Astrocyte of the spinal cord (primary cell): ENCODE results near the gene KDM4C.

Source experiments
- DNase-seq: peaks from one replicate; pipeline ENCODE4 v3.0.0; 2011; ENCODE audit warnings: low read depth, low spot score
- H3K4me3 ChIP-seq: 2 replicates; pipeline ENCODE4 v1.5.1; 2011; ENCODE audit warnings: low read depth, mild to moderate bottlenecking, low read length, moderate library complexity
- in situ Hi-C: cut with HindIII; loops from 2 replicates; pipeline ENCODE4 v1.10.0; 2017; ENCODE audit warnings: low sequenced_read_pairs
- TF ChIP-seq, protein P1 (sequence below): IDR thresholded peaks from 2 replicates; pipeline ENCODE4 v1.5.1; 2012; ENCODE audit warnings: low read depth, mild to moderate bottlenecking, low read length, inconsistent platforms

KDM4C gene

DNA sequence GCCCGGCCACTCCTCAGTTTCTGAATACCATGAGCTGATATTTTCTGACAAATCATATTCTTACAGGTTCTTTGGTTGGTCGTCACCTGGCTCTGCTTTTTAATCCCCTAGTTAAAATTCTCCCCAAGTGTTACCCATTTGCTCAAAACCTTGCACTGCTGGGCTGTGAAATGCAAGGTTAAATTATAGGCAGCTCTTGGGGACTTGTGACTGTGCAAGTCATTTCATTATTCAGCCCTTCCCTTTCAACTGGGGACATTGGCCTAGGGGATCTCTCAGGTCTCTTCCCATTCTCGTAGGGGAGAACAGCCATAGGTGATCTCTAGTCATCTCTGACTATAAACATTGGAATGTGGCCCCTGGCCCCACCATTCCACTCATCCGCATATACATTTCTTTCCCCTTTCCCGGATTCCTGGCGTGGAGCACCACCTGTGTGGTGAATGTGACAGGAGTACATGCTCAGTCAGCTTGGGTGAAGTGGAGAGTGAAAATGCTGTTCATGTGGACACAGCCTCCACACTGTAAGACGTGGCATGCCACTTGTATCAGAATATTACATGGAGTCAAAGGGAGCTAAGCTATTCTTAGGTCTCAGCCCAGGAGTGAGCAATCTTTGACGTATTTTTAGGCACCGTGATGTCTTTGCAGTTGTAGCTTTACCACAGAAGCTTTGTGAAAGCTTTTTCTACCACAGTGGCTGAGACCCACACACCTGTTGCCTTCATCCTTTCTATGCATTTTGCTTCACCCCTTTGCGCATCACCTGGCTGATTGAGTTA, 386.7 kb downstream of the KDM4C start:
- TF ChIP-seq, protein P1, sequence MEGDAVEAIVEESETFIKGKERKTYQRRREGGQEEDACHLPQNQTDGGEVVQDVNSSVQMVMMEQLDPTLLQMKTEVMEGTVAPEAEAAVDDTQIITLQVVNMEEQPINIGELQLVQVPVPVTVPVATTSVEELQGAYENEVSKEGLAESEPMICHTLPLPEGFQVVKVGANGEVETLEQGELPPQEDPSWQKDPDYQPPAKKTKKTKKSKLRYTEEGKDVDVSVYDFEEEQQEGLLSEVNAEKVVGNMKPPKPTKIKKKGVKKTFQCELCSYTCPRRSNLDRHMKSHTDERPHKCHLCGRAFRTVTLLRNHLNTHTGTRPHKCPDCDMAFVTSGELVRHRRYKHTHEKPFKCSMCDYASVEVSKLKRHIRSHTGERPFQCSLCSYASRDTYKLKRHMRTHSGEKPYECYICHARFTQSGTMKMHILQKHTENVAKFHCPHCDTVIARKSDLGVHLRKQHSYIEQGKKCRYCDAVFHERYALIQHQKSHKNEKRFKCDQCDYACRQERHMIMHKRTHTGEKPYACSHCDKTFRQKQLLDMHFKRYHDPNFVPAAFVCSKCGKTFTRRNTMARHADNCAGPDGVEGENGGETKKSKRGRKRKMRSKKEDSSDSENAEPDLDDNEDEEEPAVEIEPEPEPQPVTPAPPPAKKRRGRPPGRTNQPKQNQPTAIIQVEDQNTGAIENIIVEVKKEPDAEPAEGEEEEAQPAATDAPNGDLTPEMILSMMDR: no peak
- DNase-seq: no peak
- in situ Hi-C loops: no loop called here
- H3K4me3 ChIP-seq: no peak overlapping the region

DNA sequence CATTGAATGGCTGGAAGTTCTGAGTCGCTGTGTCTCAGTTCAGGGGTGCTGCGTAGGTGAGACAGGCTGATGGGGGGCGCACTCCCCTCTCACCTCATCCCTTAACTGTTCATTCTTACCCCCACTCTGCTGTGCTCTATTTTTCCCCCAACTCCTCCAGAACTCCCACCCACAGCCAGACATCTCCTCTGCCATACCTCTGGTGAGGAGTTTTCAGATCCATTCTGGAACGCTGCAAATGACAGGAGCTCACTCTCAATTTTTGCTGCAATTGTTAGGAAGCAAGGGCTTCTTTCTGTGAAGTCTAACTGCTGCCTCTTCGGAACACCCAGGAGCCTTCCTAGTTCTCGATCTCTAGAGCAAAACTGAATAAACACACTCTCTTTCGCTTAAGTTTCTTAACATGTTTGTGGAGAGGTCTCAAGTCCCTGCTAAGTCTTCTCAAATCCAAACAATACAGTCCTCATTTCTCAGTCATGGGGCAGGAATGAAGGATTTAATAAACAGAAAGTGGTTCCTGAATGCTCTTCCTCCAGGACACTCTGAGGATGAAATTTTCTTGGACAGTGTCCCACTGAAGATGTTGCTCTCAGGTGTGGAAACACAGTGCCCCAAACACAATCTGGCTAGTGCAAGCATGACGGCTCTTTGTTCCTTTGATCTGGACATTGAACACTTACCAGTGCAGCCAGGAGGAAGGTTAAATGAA, 387.7 kb downstream of the KDM4C start:
- DNase-seq: no peak
- no peak overlapping the region for H3K4me3 ChIP-seq
- TF ChIP-seq, protein P1: no peak
- in situ Hi-C loops: no loop called here

DNA sequence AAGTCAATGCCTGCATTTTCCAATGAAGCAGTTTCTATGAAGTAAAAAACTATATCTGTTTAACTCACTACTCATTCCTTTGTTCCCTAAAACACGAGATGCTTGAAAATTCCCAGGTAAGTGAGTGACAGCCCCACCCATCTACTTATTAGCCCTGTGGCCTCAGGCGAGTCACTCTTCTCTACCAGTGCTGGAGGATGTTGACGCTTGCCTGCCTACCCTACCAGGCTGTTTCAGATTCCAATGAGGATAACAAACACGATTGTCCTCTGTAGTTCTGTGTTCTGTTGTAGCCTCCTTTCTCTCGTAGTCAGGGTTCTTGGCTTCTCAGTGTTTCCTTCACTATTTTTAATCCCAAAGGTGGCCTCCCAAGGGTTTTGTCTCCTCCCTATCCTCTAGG, 388.8 kb downstream of the KDM4C start:
- no peak overlapping the region for H3K4me3 ChIP-seq
- TF ChIP-seq, protein P1: no peak
- in situ Hi-C loops: no loop called here
- no peak for DNase-seq

DNA sequence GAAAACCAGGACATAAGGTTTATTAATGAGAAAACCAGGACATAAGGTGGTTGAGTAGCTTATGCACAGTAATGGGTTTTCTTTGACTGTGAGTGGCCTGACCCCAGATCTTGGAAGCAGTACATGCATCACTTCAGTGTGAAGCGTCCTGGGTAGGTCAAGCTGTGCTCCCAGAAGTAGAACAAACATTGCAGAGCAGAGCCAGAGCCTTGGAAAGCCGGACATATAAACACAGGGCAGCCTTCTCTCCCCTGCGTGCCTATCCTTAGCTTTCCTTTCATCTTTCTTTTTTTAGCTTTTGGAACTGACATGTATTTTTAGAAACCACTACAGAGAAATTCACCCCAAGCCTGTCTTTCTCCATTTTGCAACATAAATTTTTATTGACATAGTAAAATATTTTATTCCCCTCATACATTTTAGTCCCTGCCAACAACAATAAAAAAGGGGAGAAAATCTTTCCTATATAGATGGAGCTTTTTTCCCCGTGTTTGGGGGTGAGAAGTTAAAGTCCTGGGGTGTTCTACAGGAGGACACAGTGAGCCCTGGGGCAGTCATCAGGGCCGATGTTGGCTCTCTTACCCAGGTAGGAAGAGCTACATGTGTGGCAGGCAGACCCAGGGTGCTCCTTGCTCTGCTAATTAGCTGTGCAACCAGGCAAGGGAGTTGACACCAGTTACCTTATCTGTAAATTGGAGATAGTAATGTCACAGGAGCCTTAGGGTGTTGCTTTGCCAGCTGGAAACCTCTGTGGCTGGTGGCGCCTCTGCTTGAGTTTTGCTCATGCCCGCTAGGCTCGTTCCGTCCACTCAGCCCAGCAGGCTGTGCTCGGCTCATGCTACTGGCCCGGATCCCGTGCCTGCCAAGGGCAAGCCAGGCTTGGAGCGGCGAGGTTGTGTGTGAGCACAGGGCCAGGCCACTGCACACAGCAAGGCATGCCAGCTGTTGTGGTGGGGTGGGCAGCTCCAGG, 389.6 kb downstream of the KDM4C start:
- DNase-seq: peak; percentile 46
- H3K4me3 ChIP-seq: no peak overlapping the region
- in situ Hi-C loops: no loop called here
- TF ChIP-seq, protein P1: no peak

DNA sequence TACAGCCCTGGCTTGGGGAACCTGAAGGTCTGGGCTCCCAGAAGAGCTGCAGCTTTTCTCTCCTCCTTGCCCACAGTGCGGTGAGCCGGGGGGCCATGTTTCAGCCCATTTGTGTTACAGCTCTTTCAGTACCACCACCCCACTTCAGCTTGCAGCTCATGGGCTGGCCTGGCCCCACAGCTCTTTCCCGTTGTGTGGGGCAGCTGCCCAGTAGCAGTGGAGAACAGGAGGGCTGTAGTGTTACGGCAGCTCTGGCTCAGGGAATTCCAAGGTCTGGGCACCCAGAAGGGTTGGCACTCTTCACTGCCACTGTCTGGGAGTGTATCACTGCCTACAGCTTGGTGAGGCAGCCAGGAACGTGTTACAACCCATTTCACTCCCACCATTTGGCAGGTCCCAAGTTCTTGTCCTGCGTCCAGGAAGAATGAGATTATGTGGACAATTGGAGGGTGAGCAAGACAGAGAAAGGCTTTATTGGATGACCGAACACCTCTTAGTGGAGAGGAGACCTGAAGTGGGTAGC, 390.5 kb downstream of the KDM4C start:
- DNase-seq: no peak
- H3K4me3 ChIP-seq: no peak overlapping the region
- TF ChIP-seq, protein P1: no peak
- in situ Hi-C loops: no loop called here

DNA sequence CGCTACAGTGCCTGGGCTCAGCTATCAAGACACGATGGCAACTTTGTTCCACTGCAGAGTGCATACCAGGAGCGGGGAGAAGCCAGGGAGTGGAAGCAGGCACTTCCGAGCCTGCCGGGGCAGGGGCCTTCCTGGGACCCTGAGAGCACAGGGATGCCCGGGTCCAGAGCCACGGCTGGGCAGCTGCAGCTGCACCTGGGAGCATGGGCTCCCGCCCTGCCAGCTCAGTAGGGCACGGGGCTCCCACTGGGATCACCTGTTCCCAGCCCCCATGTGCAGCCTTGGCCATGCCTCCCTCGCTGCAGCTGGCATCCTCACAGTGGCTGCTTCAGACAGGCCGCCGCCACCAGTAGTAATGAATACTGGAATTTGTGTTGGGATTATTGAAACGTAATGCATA, 391.5 kb downstream of the KDM4C start:
- in situ Hi-C loops: no loop called here
- H3K4me3 ChIP-seq: no peak overlapping the region
- DNase-seq: no peak
- TF ChIP-seq, protein P1: no peak
